Suppressor macrophage treated with lipopolysaccharide for 4 hours (primary cell): Measurements from ENCODE around the gene SARS2.
A peak's percentile ranks its signal among the peaks of the same experiment; 100 is the strongest.
"Not testable (repeated sequence)": the region's sequence is repeated elsewhere in the genome, so short reads cannot be mapped to it uniquely, and the experiment has no call there.

Experiments
- DNase-seq: peaks from one replicate; pipeline ENCODE4 v3.0.0-alpha.2; 2020

SARS2 gene

GRCh38 chr19:38945562-38946228, 15.1 kb upstream of the SARS2 start:
- DNase-seq = no peak

GRCh38 chr19:38944981-38945506, 14.5 kb upstream of the SARS2 start:
- no peak for DNase-seq

- no peak for DNase-seq
Observed at GRCh38 chr19:38942471-38943181, 12.1 kb upstream of the SARS2 start.

- no peak for DNase-seq
Observed at GRCh38 chr19:38941979-38942378, 11.4 kb upstream of the SARS2 start.

- not testable (repeated sequence) for DNase-seq
Observed at GRCh38 chr19:38941466-38941865, 10.9 kb upstream of the SARS2 start.

GRCh38 chr19:38939957-38940356, 9.4 kb upstream of the SARS2 start:
- DNase-seq = no peak

GRCh38 chr19:38933544-38933943, 3.0 kb upstream of the SARS2 start:
- no peak for DNase-seq

- DNase-seq = peak; percentile 54
Observed at GRCh38 chr19:38932425-38933179, 2.0 kb upstream of the SARS2 start.

- DNase-seq = no peak
Observed at GRCh38 chr19:38931521-38931793, 894 bp upstream of the SARS2 start.

- DNase-seq = peak; percentile 99
Observed at GRCh38 chr19:38930776-38931520, 385 bp upstream of the SARS2 start, which contains the start of gene MRPS12. TSS of gene MRPS12 (plus strand) at chr19:38930944. CDS start at chr19:38931295, 351 bp downstream.

GRCh38 chr19:38928391-38929001, 2.1 kb downstream of the SARS2 start:
- no peak for DNase-seq

GRCh38 chr19:38924388-38924787, 6.2 kb downstream of the SARS2 start:
- DNase-seq = no peak

GRCh38 chr19:38922482-38922881, 8.1 kb downstream of the SARS2 start:
- no peak for DNase-seq

- DNase-seq = no peak
Observed at GRCh38 chr19:38921420-38922274, 8.9 kb downstream of the SARS2 start.

GRCh38 chr19:38920602-38921419, 9.8 kb downstream of the SARS2 start:
- DNase-seq = no peak

- DNase-seq = no peak
Observed at GRCh38 chr19:38919837-38920601, 10.5 kb downstream of the SARS2 start.

GRCh38 chr19:38918526-38918925, 12.0 kb downstream of the SARS2 start:
- DNase-seq = no peak

- DNase-seq = no peak
Observed at GRCh38 chr19:38917921-38918491, 12.6 kb downstream of the SARS2 start.

GRCh38 chr19:38917516-38917915, 13.0 kb downstream of the SARS2 start:
- no peak for DNase-seq
